SK-N-DZ (cell line): Measurements from ENCODE around the gene TUBA4A.
A peak's percentile ranks its signal among the peaks of the same experiment; 100 is the strongest.
"Not testable (repeated sequence)": the region's sequence is repeated elsewhere in the genome, so short reads cannot be mapped to it uniquely, and the experiment has no call there.

Experiments used
- DNase-seq: peaks from one replicate; pipeline ENCODE4 v3.0.0-alpha.2; 2015; ENCODE audit warnings: low spot score

The TUBA4A gene

DNA sequence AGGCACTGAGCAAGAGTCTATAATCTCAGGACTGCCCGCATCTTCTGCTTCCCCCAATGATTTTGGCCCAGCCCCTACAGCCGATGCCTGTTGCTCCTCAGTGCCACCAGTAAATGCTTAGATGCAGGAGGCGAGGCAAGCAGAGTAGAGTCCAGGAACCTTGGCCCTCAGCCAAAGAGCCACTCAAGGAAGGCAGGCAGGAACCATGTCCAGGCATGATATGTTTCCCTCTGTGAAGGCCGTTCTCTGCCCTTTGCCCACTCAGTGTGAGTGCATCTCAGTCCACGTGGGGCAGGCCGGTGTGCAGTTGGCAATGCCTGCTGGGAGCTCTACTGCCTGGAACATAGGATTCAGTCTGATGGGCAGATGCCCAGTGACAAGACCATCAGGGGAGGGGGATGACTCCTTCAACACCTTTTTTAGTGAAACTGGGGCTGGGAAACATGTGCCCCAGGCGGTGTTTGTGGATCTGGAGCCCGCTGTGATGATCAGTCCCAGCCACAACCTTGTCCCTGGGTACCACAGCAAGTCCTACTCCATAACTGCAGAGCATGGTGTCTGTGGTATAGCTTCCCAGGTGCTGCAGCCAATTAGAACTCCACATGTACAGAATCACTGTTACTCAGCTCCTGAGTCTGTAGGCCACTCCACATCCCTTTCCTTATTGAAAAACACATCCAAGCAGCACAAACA, 15.8 kb upstream of the TUBA4A start:
- no peak for DNase-seq

DNA sequence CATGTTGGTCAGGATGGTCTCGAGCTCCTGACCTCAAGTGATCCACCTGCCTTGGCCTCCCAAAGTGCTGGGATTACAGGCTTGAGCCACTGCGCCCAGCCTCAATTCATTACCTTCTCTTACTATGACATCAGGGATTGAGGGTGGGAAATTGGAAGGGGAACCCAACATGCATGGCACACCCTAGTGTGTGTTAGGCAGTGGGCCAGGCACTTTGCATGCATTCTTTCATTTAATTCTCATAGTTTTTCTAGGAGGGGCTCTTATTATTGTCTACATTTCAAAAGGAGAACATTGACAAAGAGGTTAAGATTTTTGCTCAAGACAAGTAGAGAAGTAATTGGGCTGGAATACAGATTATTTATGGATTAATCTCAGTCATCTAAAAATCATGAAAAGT, 14.6 kb upstream of the TUBA4A start:
- no peak for DNase-seq

DNA sequence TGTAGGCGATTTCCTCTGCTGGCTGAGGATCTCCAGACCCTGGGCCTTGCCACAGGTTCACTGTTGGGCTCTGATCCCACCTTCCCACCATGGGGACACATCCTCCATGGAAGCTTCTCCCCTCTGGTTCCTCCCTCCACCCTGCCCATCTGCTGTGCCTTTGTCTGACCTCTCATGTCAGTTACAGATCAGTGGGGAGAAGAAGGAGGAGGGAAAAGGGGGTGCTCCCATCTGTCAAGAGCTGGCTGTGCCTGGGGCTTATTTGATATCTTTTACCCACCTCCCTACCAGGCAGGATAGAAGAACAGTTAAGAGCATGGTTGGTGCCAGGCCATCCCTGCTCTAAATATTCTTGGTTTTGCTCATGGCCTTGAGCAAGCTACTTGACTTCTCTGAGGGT, 13.2 kb upstream of the TUBA4A start:
- DNase-seq: no peak

DNA sequence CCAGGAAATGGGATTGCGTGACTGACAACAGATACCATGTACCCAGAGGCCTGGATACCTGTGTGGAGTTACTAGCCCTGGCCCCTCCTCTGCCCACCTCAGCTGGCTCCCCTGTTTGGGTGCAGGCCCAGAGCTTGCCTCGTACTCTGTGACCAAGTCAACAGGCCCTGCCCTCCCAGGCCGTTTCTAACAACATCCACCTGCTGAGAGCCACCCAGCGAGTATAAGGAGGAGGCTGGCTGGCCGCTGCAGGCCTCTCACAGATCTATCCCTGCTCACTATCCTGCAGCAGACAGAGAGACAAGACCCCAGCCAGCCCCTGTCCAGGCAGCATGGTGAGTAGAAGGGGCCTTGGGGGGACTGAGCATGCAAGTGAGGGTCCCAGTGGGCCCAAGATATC, 12.5 kb upstream of the TUBA4A start:
- DNase-seq: no peak

DNA sequence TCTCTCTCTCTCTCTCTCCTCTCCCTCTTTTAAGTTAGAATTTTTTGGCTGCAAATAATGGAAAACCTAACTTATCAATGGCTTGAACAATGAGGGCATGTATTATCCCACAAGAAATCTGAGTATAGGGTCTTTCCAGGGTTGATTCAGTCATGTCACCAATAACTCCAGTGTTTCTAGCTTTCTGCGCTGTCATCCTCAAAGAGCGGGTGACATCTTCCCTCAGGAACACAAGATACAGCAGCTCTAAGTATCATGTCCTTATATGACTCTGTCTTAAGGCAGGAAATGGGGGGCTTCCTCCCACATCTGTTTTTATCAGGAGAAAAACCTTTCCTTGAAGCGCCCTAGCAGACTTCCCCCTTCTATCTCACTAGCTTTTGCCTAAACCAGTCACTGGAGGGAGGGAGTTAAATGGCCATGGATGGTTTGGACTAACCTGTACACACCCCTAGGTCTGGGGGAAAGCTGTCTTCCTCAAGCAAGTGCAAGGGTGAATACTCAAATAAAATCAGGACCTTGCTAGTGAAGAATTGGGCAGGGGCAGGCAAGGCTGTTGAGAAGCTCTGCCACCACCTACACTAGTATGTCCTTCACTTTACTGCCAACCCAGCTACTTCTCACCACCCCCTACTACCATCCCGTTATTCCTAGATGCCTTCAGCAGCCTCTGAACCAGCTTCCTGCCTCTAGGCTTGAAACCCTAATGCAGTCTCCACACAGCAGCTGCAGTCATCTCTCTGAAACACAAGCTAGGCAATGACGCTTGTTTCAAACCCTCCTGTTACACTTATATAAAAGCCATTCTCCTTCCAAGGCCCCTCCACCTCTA, 7.5 kb upstream of the TUBA4A start:
- no peak for DNase-seq

DNA sequence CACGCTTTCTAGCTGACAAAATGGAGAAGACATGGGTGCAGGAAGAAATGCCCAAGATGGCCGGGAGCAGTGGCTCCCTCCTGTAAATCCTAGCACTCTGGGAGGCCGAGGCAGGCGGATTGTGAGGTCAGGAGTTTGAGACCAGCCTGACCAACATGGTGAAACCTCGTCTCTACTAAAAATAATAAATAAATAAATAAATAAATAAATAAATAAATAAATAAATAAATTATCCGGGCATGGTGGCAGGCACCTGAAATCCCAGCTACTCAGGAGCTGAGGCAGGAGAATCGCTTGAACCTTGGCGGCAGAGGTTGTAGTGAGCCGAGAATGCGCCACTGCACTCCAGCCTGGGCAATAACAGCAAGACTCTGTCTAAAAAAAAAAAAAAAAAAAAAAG, 5.2 kb upstream of the TUBA4A start:
- not testable (repeated sequence) for DNase-seq

DNA sequence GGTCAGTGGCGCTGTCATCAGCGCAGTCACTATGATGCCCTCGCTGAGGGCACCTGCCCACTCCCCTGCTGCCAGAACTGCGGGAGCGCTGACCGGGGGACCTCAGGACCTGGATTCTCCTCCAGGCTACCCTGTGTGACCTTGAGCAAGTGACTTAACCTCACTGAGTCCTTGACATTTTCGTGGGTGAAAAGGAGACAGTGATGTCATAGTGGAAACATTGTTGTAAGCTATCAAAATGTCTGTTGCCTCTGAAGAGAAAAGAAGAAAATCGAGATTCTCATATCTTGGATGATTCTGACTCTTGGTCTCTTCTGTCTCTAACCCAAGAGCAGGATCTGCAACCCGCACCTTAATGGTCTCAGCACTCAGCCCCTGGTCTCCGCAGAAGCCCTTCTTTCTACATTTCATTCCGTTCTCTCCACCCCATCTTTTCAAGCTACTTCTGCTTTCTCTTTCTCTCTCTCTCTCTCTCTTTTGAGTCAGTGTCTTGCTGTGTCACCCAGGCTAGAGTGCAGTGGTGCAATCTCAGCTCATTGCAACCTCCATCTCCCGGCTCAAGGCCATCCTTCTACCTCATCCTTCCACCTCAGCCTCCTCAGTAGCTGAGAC, 978 bp upstream of the TUBA4A start:
- no peak for DNase-seq

DNA sequence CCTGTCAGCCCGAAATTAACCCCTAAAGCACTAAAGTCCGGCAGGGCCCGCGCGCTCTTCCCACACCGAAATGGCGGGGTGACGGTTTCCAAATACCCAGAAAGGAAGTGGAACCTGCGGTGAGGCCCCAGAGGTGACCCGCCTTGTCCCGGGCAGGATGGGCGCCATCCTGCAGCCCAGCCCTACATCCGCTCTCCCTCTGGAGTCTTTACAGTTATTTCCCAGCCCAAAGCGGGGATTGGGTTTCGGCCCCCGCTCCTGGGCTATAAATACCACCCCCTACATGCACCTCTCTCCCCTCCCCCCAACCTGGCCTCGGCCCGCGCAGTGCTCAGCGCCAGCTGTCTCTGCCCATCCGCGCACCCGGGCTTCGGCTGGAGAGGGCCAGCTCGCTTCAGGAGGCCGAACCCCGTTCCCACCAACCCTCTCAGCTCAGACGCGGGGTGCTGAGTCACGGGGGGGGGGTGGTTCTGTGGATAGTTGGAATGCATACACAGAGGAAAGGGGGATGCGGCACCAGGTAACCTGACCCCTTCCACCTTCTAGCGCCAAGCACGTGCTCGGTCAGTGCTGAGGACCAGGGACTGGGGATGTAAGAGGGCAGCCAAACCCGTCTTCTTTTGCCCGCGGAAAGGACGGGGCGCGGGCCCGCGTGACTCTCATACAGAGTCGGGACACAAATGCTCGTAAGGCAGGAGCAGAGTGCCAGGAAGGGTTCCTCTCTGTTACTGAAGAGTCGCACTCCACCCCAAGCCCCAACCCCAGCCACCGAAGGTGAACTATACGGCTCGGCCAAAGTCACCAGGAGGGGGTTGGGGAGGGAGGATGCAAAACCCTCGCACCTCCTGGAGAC, 592 bp downstream of the TUBA4A start, which contains the start of gene TUBA4B:
Gene TUBA4B (plus strand): TSS at position 344 of the 853 bp plus-strand sequence. CDS start 165 bp downstream, at position 509.
- DNase-seq: no peak

DNA sequence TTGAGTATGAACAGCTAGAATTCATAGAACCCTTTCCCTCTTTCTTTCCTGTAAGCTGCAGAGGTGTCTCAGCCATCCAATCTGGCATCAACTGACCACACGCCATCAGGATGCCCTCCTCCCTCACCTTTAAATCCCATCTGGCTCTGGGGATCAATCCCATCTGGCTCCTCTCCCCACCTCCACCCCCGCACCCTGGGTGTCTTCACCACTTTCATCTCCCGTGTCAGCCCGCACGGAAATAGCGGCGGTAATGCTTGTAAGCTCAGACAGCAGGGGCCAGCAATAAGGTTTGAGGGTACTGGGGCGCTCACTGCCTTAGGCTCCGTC, 1.2 kb downstream of the TUBA4A start:
- no peak for DNase-seq

DNA sequence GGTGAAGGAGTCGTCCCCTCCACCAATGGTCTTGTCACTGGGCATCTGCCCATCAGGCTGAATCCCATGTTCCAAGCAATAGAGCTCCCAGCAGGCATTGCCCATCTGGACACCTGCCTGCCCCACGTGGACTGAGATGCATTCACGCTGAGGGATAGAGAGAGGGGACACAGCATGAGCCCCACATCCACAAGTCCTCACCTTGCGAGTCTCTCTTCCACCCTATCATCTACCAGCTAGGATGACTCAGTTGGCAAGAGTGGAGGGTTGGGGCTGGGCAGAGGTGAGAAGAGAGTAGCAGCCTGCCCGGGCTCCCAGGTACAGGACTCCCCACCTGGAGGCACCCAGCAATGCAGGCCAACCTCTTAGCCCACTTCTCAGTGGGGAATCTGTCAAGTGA, 1.6 kb downstream of the TUBA4A start:
- DNase-seq: no peak

DNA sequence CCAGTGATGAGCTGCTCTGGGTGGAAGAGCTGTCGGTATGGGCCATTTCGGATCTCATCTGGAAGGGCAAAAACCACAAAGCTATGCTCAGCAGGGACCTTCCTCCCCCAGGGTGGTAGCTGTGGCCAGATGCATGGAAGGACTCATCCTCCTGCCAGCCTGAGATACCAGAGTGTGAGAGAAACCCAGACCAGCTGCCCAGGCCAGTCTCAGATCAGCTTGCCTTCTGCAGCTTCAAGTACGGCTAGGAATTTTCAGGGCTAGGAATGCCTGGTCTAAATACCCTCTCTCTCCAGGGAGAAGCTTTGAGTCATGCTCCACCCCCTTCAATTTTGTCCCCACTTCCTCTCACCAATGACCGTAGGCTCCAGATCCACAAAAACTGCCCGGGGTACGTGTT, 2.1 kb downstream of the TUBA4A start:
- no peak for DNase-seq

DNA sequence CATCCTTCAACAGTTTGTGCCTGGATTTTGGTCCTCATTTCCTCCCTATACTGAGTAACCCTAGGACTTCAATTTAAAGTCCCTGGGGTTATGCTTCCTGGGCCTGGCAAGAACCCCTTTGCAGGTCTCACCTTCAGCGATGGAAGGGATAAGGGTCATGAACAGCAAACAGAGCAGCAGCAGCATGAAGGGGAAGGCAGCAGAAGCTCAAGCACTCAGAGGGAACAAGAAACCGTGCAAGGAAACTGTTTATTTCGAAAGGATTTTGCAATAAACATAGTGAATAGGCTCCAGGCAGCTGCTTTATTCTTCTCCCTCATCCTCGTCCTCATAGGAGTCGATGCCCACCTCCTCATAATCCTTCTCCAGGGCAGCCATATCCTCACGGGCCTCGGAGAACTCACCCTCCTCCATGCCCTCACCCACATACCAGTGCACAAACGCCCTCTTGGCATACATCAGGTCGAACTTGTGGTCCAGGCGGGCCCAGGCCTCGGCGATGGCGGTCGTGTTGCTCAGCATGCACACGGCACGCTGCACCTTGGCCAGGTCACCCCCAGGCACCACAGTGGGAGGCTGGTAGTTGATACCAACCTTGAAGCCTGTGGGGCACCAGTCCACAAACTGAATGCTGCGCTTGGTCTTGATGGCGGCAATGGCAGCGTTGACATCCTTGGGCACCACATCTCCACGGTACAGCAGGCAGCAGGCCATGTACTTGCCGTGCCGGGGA, 3.5 kb downstream of the TUBA4A start:
- no peak for DNase-seq

DNA sequence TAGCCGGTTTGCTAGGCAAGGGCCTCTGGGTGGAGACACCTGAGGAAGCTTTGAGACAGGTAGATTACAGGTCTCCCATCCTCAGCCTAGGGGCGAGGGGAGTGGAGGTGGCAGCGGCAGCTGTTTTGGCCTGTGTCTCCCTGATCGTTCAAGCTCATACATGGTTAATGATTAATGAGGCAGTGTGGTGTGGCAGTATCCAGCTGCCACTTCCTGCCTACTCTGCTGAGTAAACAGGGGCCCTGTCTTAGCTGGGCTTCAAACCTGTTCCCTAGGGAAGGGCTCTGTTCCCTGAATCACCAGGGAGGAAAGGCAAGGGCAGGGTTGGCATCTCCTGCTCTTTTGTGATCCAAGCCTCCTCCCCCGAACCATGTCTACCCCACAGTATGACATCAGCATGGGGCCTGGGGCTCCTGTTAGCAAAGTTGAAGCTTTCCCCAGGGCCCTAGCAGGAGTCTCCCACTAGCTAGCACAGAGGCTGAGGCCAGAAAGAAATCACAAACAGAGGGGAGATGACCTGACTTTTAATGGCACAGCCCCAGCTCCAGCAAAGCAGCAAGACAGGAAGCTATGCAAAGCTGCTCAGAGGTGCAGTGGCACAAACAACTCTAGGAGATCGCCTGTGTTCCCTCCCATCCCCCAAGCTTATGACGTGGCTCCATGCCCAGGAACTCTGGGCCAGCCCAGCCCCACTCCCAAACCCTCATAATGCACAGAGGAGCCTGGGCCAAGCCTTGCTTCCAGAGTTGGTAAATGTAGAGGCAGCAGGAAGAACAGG, 4.3 kb downstream of the TUBA4A start:
- no peak for DNase-seq

DNA sequence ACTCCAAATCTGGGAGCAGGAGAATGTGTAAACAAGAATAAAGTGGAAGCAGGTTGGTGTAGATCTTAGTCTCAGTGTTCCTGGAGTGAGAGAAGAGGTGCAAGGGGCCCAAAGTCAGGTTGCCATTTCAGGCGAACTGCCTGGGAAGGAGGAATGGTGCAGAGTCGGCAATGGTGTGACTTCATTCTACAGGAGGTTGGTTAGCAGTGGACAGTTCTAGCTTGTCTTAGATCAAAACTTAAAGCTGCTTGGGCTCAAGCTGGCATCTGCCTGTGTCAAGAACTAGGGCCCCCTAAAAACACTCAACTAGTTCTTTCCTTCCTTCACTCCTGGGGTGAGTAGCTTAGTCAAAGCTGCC, 4.9 kb downstream of the TUBA4A start:
- DNase-seq: no peak

DNA sequence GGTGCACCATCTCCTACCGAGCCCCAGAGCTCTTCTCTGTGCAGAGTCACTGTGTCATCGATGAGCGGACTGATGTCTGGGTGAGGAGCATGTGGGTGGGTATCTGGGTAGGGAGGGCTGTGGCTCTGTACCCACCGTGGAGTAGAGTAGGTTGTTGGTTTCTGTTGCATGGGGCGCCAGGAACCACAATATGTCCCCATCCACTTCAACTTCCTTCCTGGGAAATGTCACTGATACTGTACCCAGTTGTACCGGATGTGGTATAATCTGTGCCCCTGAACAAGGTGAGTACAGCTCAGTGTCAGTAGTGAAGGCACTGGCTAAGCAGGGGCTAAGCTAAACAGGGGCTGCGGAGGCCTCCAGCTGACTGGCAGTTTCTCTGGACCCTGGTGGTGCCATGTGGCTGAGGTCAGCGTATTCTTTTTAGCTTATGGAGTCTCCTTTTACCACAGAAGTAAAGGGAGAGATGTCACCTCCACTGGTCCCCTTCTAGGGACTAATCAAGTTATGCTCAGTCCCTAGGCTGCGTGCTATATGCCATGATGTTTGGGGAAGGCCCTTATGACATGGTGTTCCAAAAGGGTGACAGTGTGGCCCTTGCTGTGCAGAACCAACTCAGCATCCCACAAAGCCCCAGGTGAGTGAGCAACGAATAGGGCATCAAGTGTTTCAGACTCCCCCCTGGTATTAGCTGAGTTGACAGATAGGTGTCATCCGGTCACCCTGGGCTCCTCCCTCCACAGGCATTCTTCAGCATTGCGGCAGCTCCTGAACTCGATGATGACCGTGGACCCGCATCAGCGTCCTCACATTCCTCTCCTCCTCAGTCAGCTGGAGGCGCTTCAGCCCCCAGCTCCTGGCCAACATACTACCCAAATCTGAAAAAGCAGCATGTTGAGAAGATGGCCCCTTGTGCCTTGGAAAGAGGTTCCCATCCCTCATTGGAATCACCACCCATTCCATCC, 5.8 kb downstream of the TUBA4A start:
- no peak for DNase-seq

DNA sequence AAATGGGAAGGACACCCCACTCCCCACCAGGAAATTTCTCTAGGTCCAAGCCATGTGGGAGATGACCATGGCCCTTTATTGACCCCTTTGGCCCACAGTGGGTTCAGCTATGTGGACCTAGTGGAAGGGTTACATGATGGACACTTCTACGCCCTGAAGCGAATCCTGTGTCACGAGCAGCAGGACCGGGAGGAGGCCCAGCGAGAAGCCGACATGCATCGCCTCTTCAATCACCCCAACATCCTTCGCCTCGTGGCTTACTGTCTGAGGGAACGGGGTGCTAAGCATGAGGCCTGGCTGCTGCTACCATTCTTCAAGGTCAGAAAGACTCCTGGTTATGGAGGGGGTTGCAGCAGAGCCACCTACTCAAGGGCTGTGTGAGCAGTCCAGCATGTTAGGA, 7.2 kb downstream of the TUBA4A start:
- no peak for DNase-seq

DNA sequence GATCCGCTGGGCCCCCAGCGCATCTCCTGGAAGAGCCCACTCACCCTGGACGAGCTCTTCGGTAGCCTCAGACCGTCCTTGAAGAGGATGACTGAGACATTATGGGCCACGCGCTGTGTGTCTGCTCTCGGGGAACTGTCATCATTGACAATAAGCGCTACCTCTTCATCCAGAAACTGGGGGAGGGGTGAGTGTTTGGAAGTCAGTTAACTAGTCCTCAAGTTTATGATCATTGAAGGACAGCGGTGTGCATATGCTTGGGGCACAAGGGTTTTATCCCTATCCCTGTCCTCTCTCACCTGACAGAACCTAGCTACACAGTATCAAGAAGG, 7.9 kb downstream of the TUBA4A start:
- no peak for DNase-seq

DNA sequence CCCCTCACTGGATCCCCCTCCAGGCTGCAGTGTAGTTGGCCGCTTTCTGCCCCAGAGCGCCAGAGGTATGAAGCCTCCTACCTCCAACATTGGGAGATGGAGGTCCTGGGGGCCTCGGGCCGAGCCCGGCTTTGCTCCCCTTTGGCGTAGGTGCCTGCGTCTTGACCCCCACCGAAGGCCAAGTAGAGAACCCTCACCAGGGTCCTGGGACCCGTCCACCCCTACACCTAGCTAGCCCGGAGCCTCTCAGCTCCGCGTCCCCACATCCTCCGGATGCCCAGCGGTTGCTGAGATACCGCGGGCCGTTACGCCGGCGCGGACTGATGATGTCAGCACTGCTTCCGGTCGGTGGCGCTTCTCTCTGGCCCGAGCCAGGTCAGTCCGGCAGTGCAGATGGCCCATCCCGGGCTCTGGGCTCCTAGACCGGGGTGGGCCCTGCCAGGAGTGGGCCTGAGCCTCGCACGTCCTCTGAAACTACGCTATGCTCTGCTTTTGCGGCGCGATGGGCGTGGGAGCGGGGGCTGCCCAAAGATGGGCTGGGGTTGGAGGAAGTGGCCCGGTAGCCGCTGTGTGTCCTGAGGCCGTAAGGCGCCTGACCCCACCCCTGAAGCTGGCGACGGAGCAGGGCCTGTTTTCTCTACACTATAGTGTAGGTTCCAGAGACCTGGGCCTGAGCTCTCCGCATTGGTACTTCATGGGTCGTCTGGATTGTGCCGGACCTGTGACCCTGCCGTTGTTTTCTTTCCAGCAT, 8.4 kb downstream of the TUBA4A start, which contains the start of the genes GLB1L and STK16:
Gene GLB1L (minus strand): TSS at position 297 of the 751 bp plus-strand sequence. CDS start 1,871 bp downstream, outside the sequence.
Gene STK16 (plus strand): TSS at position 332 of the 751 bp plus-strand sequence. CDS start 521 bp downstream, outside the sequence.
- DNase-seq: peak; percentile 91
